HG03159 (cell line): ENCODE results near the gene SRF.

Source experiments
- ATAC-seq: cut with Tn5 transposase; IDR thresholded peaks from one replicate; pipeline ENCODE4 v1.9.1; 2021; ENCODE audit warnings: mild to moderate bottlenecking, moderate library complexity; ENCODE audit not compliant: unreplicated experiment

SRF gene

DNA sequence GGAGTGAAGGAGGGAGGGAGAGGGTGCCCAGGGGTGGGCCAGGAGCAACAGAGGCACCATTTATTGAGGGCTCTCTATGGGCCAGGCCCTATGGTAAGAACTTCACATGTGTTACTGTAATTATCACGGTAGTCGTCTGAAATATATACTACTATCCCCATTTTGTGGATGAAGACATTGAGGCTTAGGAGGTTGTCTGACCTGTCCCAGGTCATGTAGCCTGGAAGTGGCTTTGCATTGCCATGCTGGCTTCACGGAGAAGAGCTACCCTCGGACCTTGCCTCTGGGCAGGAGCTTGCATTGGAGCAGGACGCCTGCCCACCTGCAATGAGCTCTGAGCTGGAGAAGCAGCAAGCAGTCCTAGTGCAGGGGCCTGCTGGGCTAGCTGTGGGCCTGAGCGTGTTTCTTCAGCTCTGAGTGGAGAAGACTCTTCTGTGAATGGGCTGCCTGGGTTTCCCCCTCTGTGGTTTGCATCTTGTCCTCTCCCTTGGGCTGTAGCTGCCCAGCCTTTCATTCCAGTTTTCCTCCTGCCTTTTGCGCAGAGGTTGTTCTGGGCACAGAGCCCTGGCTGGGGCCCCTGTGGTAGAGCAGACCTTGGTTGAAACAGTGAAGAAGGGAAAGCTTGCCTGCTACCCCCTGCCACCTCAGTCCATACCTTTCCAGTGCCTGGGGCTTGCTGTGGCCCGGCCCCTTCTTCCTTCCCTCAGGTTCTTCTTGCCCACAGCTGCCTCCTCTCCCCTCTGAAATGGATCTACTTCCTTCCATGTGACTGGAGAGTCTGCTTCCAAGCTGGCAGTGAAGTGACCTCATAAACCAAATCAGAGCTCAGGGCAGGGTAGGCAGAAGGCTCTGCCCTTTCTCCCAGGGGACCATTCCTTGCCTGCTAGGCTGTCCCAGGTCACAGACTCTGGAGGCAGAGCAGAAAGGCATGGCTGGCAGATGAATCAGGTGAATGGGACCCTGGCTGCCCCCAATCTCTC lies 24.1 kb upstream of the SRF start:
- no peak for ATAC-seq

DNA sequence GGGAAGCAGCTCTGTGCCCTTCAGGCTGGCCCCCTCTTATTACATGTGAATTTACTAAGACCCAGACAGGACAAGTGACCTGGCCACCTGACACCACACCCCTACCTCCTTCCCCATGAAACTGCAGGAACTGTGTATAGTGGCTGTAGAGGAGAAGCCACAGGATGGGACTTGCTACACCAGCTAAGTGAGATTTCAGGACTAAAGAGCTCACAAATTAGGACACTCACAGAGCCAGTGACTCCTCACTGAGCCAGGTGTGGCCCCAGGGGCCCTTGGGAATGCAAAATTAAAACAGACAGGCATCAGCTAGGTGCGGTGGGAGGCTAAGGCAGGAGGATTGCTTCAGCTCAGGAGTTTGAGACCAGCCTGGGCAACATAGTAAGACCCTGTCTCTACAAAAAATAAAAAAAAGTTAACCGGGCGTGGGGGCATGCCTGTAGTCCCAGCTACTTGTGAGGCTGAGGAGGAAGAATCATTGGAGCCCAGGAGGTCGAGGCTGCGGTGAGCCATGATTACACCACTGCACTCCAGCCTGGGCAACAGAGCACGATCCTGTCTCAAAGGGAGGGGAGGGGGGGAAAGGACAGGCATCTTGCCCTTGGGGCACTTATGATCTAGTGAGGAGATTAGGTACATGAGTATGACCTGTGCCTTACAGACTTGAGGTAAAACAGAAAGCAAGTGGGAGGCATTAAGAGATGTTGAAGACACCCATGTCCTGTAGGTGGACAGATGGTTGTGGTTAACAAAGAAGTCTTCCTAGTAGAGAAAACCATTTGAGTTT lies 23.2 kb upstream of the SRF start:
- no peak for ATAC-seq

DNA sequence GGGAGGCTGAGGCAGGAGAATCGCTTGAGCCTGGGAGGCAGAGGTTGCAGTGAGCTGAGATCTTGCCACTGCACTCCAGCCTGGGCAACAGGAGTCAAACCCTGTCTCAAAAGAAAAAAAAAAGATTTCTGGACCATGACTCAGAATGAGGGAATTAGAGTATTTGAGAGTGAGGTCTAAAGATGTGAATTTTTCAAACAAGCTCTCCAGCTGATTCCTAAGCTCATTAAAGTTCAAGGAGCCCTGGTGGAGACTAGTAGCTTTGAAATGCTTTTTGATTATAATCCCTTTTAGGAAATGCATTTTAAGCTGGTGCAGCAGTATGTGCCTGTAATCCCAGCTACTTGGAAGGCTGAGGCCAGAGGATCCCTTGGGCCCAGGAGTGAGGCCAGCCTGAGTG lies 21.8 kb upstream of the SRF start:
- ATAC-seq: no peak

DNA sequence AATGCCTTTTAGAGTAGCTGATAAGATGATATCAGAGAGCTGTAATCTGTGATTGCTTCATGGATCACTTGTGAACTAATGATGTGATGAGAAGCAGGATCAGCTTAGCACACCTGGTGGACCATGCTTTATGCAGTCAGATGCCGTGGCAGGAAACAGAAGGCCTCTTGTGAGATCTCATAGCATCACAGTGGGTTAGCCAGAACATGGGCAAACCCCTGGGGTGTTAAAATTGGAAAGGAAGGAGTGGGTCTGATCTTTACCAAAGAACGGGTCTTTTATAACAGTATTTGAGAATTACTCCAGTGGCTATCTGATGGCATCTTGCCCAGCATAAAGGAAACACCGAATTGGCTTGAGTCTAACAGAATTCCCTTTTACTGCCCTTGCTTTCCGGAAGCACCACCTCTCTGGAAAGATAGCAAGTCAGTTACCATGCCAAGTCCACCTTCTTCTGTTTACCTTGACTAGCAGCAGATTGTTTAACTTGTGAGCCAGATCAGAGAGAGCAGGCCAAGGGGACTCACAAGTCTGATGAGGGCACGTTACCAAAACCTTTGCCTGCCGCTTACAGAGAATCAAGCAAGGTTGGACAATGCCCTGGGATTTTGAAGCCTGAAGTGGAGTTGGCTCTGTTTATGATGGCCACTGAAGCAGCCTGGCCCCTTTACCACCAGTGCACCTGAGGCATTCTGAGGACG lies 20.9 kb upstream of the SRF start:
- ATAC-seq: no peak

DNA sequence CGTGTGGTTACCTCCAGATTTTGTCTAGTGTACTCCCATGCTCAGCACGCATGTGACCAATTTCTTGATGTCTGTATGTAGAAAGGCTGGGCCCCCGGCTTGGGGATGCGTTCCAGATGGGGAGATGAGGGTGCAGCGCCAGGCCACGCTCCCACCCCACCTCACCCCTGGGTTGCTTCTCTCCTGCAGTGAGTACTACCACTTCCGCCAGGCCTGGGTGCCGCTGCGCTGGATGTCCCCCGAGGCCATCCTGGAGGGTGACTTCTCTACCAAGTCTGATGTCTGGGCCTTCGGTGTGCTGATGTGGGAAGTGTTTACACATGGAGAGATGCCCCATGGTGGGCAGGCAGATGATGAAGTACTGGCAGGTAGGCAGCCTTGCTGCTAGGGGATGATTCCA lies 11.5 kb upstream of the SRF start:
- ATAC-seq: no peak

DNA sequence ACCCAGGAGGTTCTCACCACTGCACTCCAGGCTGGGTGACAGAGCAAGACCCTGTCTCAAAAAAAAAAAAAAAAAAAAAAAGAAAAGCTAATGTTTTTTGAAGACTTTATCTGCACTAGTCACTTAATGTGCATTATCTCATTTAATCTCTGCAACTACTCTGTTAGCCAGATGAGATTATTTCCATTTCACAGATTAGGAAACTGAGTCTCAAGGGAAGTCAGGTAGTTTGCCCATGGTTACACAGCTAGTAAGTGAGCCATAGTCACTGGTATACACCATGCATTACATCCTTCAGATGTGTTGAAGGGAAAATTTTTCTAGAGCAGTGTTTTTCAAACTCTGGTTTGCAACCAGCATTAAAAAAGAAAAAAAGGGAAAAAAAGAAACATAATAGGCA lies 7.2 kb upstream of the SRF start:
- ATAC-seq: no peak

DNA sequence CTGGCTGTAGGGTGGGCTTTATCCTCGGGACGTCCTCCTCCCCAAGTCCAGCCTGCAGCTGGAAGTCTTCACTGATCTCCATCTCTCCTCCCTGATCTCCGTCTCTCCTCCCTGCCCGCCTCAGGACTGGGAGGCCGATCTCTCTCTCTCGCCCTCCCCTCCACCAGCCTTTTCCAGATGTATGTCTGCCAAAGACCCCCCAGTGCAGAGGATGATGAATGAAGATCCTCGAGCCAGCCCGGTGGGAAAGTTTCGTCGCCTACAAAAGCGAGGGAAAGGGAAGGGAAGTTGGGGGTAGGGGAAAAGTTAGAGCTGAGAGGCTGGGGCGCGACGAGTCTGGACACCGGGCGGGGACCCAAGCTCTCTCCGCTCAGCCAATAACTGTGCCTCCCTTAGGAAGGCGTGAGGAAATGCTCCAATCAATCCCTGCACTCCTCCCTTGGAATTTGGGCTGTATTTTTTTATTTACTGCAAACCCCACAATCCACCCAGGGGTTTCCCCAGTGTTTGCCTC lies 595 bp upstream of the SRF start:
- ATAC-seq: no peak

DNA sequence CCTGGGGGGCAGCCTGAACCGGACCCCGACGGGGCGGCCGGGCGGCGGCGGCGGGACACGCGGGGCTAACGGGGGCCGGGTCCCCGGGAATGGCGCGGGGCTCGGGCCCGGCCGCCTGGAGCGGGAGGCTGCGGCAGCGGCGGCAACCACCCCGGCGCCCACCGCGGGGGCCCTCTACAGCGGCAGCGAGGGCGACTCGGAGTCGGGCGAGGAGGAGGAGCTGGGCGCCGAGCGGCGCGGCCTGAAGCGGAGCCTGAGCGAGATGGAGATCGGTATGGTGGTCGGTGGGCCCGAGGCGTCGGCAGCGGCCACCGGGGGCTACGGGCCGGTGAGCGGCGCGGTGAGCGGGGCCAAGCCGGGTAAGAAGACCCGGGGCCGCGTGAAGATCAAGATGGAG lies 636 bp downstream of the SRF start:
- ATAC-seq: no peak

DNA sequence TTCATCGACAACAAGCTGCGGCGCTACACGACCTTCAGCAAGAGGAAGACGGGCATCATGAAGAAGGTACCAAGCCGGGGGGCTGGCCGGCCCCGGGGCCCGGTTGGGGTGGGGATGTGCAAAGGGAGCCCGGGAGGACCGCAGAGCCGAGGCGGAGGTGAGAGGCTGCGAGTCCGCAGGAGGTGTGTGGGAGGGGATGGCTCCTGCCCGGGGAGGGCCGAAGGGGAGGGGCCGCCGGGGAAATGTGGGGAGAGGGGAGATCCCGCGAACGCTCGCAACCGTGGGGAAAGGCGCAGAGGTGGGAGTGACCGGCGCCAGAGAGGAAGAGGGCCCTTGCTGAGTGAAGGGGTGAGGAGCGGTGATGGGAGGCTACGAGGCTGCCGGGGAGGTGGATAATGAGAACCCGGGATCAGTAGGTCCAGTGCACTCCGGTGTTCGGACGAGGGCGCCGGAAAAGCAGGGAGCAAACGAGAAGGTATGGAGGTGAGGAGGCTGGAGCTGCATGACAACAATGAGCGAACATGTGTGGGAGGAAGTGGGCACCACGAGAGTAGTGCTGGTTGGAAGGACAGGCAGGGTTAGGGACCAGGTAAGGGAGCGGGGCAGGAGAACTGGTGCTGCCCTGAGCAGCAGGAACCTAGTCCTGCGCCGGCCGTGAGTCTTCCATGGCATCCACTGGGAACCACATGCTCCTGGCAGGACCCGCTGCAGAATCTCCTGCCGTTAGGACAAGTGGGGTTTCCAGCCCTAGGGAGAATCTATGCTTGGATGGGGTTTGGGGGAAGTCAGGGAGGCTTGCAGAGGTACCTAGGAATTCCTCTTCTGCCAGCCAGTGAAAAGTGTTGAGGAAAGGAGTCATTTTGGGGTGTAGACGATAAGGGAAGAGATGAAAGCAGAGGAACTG lies 1.3 kb downstream of the SRF start:
- no peak for ATAC-seq

DNA sequence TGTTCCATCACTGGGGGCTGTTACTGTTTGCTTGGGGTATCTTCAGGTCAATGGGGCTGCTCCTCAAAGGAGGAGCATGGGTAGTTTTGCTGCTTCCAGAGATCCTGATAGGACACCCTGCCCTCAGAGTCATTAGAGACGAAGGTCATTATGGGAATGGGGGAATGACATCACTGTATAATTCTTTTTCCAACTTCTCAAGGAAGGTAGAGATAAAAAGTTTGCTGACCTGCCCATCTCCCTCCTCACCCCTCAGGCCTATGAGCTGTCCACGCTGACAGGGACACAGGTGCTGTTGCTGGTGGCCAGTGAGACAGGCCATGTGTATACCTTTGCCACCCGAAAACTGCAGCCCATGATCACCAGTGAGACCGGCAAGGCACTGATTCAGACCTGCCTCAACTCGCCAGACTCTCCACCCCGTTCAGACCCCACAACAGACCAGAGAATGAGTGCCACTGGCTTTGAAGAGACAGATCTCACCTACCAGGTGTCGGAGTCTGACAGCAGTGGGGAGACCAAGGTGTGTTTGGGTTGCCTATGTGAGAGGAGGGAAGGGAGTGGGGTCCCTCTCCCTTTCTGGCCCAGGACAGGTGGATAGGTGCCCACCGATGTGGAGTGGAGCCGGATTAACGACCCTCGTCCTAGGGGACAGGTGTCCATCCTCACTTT lies 2.7 kb downstream of the SRF start:
- no peak for ATAC-seq

DNA sequence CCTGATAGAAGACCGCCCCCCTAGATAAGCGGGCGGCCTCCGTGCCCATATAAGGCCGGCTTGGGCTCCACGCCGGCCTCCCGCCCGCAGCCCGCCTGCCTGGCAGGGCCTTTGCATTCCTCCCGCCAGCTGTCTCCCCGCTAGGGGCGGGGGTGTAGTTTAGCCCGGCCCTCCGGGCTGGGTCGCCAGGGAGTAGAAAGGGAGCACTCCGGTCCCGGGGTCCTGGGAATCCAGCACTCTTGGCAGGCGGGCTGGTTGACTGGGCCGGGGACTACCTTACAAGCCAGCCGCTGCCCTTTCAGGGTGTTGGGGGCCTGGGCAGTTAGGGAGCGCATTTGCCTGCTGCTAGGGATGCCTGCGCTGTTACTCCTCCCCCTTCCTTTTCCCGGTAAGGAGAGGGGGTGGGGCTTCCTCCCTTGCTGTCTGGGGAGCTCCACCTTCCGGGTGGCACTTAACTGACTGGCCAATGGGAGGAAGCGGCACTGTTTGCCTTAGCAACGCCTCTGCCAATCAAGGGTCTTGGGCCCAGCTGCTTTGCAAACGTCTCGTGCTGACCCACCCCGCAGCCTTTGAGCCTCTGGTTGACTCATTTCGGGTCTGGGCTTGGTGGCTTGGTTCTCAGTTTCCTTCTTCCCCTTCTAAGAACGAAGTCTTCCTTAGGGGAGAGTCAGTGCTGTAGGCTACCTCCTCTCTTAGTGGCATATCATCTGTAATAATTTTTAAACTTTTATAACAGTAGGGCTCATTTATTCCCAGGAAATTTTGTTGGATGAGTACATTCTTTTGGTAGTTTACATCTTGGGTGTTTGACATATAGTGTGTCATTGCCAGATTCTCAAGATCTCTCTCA lies 3.4 kb downstream of the SRF start:
- peak; percentile 72 for ATAC-seq

DNA sequence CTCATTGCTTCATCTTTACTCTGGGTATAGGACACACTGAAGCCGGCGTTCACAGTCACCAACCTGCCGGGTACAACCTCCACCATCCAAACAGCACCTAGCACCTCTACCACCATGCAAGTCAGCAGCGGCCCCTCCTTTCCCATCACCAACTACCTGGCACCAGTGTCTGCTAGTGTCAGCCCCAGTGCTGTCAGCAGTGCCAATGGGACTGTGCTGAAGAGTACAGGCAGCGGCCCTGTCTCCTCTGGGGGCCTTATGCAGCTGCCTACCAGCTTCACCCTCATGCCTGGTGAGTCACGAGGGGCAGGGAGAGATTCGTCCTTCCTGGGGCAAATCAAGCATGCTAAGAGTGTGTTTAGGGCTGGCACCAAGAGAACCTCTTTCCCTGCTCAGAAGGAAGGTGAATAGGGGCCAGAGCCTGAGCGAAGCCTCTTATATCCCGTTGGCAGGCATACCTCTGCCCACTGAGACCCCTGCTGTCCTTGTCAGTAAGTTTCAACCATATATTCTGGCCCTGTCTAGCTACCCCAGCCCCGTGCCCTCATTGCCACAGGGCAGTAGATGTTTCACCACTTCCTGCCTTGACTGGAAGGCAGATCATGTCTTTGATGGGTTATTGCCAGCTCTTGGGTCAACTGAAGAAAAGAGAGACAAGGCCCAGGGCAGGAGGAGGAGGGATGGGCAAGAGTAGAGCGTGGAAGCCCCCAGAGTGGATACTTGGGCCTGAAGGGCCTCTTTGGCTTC lies 4.8 kb downstream of the SRF start:
- ATAC-seq: no peak

DNA sequence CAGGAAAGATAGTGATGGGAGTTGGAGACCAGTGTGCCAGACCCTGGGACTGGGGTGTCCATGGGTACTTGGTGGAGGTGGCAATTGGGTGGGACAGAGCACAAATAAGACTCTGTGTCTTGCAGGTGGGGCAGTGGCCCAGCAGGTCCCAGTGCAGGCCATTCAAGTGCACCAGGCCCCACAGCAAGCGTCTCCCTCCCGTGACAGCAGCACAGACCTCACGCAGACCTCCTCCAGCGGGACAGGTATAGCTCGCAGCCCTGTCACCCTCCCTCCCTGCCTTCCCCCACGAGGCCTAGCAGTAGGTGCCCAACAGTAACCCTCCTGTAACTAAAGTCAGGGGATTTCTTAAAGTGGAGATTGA lies 5.3 kb downstream of the SRF start:
- no peak for ATAC-seq

DNA sequence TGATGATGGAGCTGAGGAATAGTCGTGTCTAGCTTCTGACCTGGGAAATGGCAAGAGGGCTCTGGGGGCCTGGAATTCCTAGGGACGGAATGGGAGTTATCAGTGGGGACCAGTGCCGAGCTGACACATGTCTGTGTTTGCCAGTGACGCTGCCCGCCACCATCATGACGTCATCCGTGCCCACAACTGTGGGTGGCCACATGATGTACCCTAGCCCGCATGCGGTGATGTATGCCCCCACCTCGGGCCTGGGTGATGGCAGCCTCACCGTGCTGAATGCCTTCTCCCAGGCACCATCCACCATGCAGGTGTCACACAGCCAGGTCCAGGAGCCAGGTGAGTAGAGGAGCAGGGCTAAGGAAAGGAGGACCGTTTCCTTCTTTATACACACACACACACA lies 7.1 kb downstream of the SRF start:
- ATAC-seq: no peak

DNA sequence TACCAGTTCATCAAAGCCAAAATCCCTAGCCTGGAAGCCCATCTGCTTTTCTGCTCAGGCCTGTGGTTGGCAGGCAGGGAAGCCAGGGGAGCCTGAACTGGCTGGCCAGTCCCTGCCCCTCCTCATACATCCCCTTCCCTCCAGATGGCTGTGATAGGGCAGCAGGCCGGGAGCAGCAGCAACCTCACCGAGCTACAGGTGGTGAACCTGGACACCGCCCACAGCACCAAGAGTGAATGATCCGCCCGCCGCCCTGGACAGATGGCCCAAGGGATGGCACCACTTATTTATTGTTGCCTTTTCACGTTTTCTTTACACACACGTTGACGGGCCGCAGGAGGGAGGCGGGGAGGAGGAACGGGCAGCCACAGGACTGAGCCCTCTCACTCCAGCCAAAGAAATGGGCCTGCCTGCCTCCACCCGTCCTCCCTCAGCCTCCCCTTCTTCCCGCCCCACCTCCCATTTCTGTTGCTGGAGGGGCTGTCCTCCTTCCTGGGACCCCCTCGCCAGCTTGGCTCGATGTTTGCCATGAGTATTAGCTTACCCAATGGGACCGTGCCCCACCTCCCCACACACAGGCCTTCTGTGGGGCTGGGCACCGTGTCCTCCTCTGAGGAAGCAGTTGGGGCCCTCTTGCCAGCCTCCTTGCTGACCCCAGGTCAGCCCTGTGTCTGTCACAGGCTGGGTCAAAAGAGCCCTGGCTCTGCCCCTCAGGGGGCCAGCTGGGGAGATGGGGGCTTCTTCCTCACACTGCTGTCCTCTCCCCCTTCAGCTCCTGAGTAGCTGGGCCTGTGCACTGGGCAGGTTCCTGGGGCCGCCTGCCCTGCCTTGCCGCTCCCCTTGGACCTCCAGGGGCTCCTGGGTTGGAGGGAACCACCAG lies 8.1 kb downstream of the SRF start:
- no peak for ATAC-seq

DNA sequence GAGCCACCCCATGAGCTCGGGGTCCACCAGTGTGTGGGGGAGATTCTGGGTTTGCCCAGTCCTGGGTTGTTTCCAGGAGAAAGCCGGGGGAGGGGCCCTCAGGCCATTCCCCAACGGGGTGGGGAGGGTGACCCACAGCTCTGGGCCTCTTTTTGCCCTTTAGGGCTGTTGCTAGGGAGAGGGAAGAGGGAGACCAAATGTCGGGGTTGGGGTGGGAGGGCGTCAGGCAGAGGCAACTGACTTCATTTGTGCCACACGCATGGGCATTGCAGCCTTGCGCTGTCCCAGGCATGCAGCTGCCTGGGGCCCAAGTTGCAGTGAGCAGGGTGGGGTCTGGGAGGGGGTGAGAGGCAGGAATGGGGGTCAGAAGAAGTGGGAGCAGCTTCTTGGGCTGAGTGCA lies 9.0 kb downstream of the SRF start:
- ATAC-seq: no peak

DNA sequence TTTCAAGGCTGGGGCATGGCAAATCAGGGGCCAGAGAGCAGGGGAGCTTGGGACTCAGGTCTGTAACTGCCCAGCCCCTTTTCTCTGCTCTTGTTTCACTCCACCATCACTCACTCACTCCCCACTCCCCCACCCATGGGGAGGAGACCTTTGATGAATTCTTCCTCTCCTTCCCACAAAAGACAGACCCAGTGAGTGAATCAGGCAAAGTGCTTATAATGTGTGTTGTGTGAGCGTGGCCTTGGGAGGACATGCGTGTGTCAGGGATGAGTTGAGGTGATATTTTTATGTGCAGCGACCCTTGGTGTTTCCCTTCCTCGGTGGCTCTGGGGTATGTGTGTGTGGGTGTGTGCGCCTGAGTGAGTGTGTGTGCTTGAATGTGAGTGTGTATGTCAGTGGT lies 9.9 kb downstream of the SRF start:
- no peak for ATAC-seq
